Colonic mucosa (tissue), 4 donors: ENCODE measurements around the gene GMPPB. TPM values are rescaled to one million over a fixed set of nuclear protein-coding genes. Genes with fewer than 3 reads are reported as not detected.

Source experiments
- DNase-seq: peaks from one replicate; pipeline ENCODE4 v3.0.0-alpha.2; 2020
- H3K27ac ChIP-seq: fragments of 200-600 bp; one replicate; pipeline ENCODE4 v1.8.0; 2021
- H3K27me3 ChIP-seq: fragments of 200-600 bp; one replicate; pipeline ENCODE4 v1.8.0; 2021
- H3K36me3 ChIP-seq: fragments of 200-600 bp; one replicate; pipeline ENCODE4 v1.8.0; 2021
- H3K4me1 ChIP-seq: fragments of 200-600 bp; one replicate; pipeline ENCODE4 v1.8.0; 2021; ENCODE audit warnings: mild to moderate bottlenecking
- H3K4me3 ChIP-seq: fragments of 200-600 bp; one replicate; pipeline ENCODE4 v1.8.0; 2021
- H3K9ac ChIP-seq, 2 donors: one replicate each; pipeline ENCODE4 v1.7.0; 2013; ENCODE audit warnings: control low read depth in 2 of 2, low read depth in 2 of 2, low read length in 2 of 2
- H3K9me3 ChIP-seq: fragments of 200-600 bp; one replicate; pipeline ENCODE4 v1.8.0; 2021
- CTCF ChIP-seq: fragments of 200-600 bp; IDR thresholded peaks from one replicate; pipeline ENCODE4 v1.8.0; 2022; ENCODE audit warnings: antibody characterized with exemption, mild to moderate bottlenecking
- intact Hi-C: fragments of 100-400 bp; cut with DNase I; formaldehyde crosslinking; loops from one replicate; pipeline ENCODE4 v1.14.1; 2022
- total RNA-seq, 2 donors: library from RNA; stranded (reverse); fragmentation: NEBNext Ultra II Directional in 1 of 2; extraction: Animal tissue kit (Norgen Biotek cat#: 25700) in 1 of 2; gene quantifications; one replicate each; pipeline ENCODE4 v1.2.1, GENCODE V29; 2021
- donor health status: healthy.
- donor health status: DM: no; HTN: no; CAD: no.
- donor health status: DM: no; HTN: no; CAD: no.

GMPPB gene
- total RNA-seq, 2 donors from 2014 or later, result 59.6 to 127 TPM

DNA sequence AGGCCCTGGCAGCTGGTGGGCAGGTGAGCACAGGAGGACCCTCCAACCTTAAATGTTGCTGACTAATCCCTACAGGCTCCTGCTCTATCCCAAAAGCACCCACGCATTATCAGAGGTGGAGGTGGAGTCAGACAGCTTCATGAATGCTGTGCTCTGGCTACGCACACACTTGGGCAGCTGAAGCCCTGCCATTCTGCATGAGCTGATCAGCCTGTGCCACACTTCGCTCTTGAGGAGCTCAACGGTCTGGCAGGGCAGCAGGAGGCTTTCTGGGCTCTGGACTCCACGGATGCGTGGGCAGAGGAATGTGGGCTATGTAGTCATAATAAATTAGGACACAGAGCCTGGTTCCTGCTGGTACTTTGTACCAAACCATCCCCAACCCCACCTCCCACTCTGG is 40.6 kb downstream of the GMPPB start:
- Histone ChIP-seq H3K4me3 (no peak overlapping the region), H3K36me3 (peaks cover 6% of the 10 kb centered on the region), H3K9ac (no peak overlapping the region), H3K9me3 (no peaks in the 10 kb centered on the region), H3K4me1 (no peaks in the 10 kb centered on the region), H3K27ac (no peak overlapping the region), H3K27me3 (no peaks in the 10 kb centered on the region)
- intact Hi-C loops, result no loop called here
- no peak for DNase-seq
- TF ChIP-seq CTCF, result no peak

- Histone ChIP-seq H3K4me1 (no peaks in the 10 kb centered on the region), H3K9me3 (no peaks in the 10 kb centered on the region), H3K36me3 (peaks cover 6% of the 10 kb centered on the region), H3K27me3 (no peaks in the 10 kb centered on the region), H3K9ac (no peak overlapping the region), H3K27ac (no peak overlapping the region), H3K4me3 (no peak overlapping the region)
- intact Hi-C loops, result no loop called here
- no peak for DNase-seq
- no peak for TF ChIP-seq CTCF
These were observed 42.2 kb downstream of the GMPPB start for GRCh38 chr3:49681543-49681942.

DNA sequence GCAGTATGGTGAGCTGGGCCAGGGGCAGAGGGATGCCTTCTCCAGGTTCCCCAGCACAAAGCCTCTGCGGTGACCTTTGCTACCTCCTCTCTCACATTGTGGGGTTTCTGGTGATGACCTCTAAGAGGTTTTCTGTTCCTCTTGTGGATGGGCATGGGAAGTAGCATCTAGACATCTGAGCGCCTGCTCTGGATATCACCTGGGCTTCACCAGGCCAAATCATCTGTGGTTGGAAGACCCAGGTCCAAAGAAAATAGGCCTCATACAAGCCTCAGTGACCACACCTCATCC is 42.6 kb downstream of the GMPPB start:
- no peaks in the 10 kb centered on the region for H3K9me3 ChIP-seq
- no peaks in the 10 kb centered on the region for H3K4me1 ChIP-seq
- no peak for TF ChIP-seq CTCF
- H3K4me3 ChIP-seq, result no peak overlapping the region
- intact Hi-C loops, result no loop called here
- no peak overlapping the region for H3K9ac ChIP-seq
- H3K27me3 ChIP-seq, result no peaks in the 10 kb centered on the region
- peaks cover 6% of the 10 kb centered on the region for H3K36me3 ChIP-seq
- no peak for DNase-seq
- H3K27ac ChIP-seq, result no peak overlapping the region

GRCh38 chr3:49680493-49681231 is 43.1 kb downstream of the GMPPB start:
- no peaks in the 10 kb centered on the region for H3K4me1 ChIP-seq
- no peak overlapping the region for H3K9ac ChIP-seq
- H3K27ac ChIP-seq, result no peak overlapping the region
- intact Hi-C loops, result no loop called here
- peaks cover 6% of the 10 kb centered on the region for H3K36me3 ChIP-seq
- TF ChIP-seq CTCF, result no peak
- no peaks in the 10 kb centered on the region for H3K9me3 ChIP-seq
- DNase-seq, result no peak
- H3K27me3 ChIP-seq, result no peaks in the 10 kb centered on the region
- H3K4me3 ChIP-seq, result no peak overlapping the region

- Histone ChIP-seq H3K9ac (no peak overlapping the region), H3K9me3 (no peaks in the 10 kb centered on the region), H3K4me3 (no peak overlapping the region), H3K27me3 (no peaks in the 10 kb centered on the region), H3K27ac (no peak overlapping the region), H3K36me3 (no peaks in the 10 kb centered on the region), H3K4me1 (no peaks in the 10 kb centered on the region)
- DNase-seq, result no peak
- intact Hi-C loops, result no loop called here
- TF ChIP-seq CTCF, result no peak
These were observed 47.8 kb downstream of the GMPPB start for GRCh38 chr3:49675912-49676311.
